ENCODE results near the gene AP2S1. TPM values are rescaled to one million over a fixed set of nuclear protein-coding genes. Genes with fewer than 3 reads are reported as not detected.

Gene AP2S1
- total RNA-seq, 4 donors from 2014 or later = 63.5 to 88.9 (median 74.5) TPM

DNA sequence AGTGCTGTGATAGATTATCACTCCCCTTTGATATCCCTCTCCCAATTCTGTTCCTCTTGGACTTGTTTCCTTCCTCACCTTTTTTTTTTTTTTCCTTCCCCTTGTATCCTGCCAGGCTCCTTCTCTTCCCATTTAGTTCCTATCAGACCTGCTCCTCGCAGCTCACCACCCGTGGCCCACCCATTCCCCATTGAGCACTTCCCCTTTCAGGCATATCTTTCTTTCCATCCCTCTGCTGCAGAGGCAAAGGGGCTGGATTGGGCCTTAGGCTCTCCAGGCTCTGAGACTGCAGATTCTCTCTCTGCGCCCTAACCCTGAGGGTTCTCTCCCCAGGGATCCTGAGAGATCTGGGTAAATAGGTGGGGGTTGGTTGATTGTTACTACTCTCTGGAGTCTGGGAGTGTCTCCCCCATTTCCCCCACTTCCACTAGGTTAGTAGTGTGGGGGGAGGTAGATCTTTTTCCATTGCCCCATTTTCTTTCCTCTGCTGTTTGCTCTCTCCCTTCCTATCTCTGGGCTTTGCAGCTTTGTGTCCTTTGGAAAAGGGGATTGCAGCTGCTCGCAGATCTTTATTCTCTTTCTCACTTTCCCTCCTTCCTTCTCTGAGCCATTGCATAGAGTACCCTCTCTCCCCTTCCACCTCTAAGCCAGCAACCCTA, 12.5 kb upstream of the AP2S1 start:
- Histone ChIP-seq H3K27ac (replicated peaks in 1 of 4) (peak overlapping the region; percentile 99 to 100 (median 100)), H3K27me3 (no peaks in the 10 kb centered on the region), H3K9me3 (no peaks in the 10 kb centered on the region), H3K4me3 (peak overlapping the region; percentile 92 to 95 (median 94)), H3K36me3 (no peaks in the 10 kb centered on the region), H3K4me1 (peaks cover 44 to 80% (median 76%) of the 10 kb centered on the region in 4 donors)
- DNase-seq (ENCODE audit: extremely low spot score) = no peak
- WGBS = 42% methylated on average over 4 of the region's 4 CpGs
- intact Hi-C loops (cut with DNase I) = loop anchor here (5.0 kb wide), 1 partner anchor 59 kb away; no protein-coding TSS in a partner anchor
- TF ChIP-seq, protein P1, sequence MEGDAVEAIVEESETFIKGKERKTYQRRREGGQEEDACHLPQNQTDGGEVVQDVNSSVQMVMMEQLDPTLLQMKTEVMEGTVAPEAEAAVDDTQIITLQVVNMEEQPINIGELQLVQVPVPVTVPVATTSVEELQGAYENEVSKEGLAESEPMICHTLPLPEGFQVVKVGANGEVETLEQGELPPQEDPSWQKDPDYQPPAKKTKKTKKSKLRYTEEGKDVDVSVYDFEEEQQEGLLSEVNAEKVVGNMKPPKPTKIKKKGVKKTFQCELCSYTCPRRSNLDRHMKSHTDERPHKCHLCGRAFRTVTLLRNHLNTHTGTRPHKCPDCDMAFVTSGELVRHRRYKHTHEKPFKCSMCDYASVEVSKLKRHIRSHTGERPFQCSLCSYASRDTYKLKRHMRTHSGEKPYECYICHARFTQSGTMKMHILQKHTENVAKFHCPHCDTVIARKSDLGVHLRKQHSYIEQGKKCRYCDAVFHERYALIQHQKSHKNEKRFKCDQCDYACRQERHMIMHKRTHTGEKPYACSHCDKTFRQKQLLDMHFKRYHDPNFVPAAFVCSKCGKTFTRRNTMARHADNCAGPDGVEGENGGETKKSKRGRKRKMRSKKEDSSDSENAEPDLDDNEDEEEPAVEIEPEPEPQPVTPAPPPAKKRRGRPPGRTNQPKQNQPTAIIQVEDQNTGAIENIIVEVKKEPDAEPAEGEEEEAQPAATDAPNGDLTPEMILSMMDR (IDR thresholded peaks at IDR 0.05) = no peak
- no peak for TF ChIP-seq POLR2AphosphoS5 (IDR thresholded peaks at IDR 0.05)
- TF ChIP-seq POLR2A (IDR thresholded peaks at IDR 0.05; ENCODE audit: low read depth) = no peak
- no peak for TF ChIP-seq EP300 (IDR thresholded peaks at IDR 0.05)

DNA sequence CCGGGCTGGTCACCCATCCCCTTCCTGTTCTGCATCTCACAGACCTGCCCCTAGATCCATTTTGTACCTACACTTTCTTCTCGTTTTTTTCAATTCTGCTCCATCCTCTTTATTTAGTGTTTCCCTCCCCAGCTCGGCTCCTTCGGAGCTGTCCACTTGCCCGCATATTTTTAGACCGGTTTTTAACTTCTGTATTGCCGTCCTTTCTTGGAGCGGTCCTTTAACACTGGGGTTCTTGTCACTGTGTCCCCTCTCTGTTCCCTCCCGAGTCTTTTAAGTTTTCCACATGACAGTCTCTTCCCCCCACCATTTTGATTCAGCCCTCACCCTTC, 11.8 kb upstream of the AP2S1 start:
- 12% methylated on average over 9 of the region's 9 CpGs for WGBS
- Histone ChIP-seq H3K36me3 (no peaks in the 10 kb centered on the region), H3K4me3 (peak overlapping the region; percentile 92 to 95 (median 94)), H3K9me3 (no peaks in the 10 kb centered on the region), H3K27me3 (no peaks in the 10 kb centered on the region), H3K27ac (replicated peaks in 1 of 4) (peak overlapping the region; percentile 99 to 100 (median 100)), H3K4me1 (peaks cover 44 to 74% (median 70%) of the 10 kb centered on the region in 4 donors)
- no peak for DNase-seq (ENCODE audit: extremely low spot score)
- intact Hi-C loops (cut with DNase I) = loop anchor here (5.0 kb wide), 1 partner anchor 60 kb away; no protein-coding TSS in a partner anchor
- TF ChIP-seq POLR2AphosphoS5 (IDR thresholded peaks at IDR 0.05) (no peak), EP300 (IDR thresholded peaks at IDR 0.05) (no peak), POLR2A (IDR thresholded peaks at IDR 0.05; ENCODE audit: low read depth) (no peak)
- TF ChIP-seq, protein P1 (IDR thresholded peaks at IDR 0.05) = no peak

DNA sequence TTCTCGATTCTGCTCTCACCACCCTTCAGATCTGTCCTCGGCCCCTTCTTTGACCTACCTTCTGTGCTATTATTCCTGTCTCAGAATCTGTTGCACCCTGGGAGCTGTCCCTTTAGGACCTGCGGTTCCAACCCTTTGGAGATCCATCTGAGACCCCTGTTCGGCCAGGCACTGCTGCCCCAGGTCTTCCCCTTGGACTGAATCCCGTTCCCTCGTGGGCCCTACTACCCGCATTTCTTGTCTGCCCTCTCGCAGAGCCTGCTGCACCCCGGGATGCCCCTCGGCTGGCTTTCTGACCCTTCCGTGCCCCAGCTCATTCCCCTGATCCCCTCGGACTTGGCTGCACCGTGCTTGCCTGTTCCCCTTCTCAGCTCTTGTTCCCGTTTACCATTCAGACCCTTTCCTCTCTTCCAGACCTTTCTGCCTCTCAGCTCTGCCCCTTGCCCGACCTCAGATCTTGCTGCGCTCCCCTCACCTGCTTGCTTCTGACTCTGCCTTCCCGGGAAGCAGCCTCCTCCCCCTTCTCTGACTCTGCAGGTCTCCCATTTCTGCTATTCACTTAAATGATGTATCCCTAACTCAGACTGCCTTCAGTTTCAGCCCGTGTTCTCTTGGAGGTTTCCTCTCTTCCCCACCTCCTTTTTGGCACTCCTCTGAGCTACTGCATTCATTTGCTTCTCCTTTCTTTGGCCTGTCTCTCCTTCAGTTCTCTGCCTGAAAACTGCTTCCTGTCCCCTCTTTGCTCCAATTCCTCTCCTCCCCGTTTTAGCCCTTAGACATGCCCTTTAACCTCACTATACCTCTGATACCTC, 11.3 kb upstream of the AP2S1 start:
- DNase-seq (ENCODE audit: extremely low spot score) = no peak
- peak overlapping the region; percentile 92 to 95 (median 94) for H3K4me3 ChIP-seq
- no peaks in the 10 kb centered on the region for H3K27me3 ChIP-seq
- H3K36me3 ChIP-seq = no peaks in the 10 kb centered on the region
- TF ChIP-seq, protein P1 (IDR thresholded peaks at IDR 0.05) = no peak
- TF ChIP-seq POLR2AphosphoS5 (IDR thresholded peaks at IDR 0.05) (no peak), POLR2A (IDR thresholded peaks at IDR 0.05; ENCODE audit: low read depth) (no peak), EP300 (IDR thresholded peaks at IDR 0.05) (no peak)
- H3K9me3 ChIP-seq = no peaks in the 10 kb centered on the region
- intact Hi-C loops (cut with DNase I) = loop anchor here (5.0 kb wide), 1 partner anchor 60 kb away; no protein-coding TSS in a partner anchor
- under 1% methylated on average over 19 of the region's 19 CpGs for WGBS
- peak overlapping the region; percentile 99 to 100 (median 100) for H3K27ac ChIP-seq (replicated peaks in 1 of 4)
- peaks cover 43 to 72% (median 67%) of the 10 kb centered on the region in 4 donors for H3K4me1 ChIP-seq

DNA sequence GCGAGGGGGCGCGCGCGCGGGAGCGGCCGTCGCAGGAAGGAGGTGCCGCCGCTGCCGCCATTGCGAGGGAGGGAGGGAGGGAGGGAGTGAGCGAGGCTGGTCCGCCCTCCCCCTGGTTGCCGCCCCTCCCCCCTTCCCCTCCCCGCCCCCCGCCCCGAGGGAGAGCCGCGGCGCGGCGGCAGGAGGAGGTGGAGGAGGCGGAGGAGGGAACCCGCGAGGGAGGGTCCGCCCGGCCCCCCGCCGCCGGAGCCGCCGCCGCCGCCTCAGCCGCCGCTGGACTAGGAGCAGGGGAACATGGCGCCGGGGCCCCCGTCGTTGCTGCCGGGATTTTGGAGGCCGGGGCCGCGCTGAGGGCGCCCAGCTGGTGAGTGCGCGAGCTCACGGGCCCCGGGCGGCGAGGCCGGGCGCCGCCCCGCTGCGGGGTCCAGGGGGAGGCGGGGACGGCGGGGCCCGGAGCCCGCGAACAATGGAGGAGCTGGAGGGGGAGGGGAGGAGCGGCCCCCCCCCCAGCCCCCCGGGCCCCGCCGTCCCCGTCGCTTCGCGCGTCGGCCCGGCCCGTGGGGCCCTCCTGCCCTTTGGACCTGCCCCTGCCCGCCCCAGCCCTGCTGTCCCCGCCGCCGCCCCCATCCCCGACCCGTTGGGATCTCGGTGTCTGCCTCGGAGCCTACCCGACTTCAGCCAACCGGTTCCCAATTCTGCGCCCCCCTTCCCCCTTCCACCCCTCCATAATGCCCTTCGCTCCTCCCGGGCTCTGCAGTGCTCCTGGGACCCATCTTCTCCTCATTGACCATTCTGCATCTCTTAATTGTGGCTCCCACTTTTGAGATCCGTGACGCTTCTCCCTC, 10.4 kb upstream of the AP2S1 start, which contains the start of gene ARHGAP35:
Gene ARHGAP35 (plus strand): TSS at position 152 of the 845 bp plus-strand sequence. CDS start 57,679 bp downstream, outside the sequence.
- Histone ChIP-seq H3K4me3 (peak within 1 kb of the TSS; percentile 92 to 95 (median 94)), H3K4me1 (peaks cover 41 to 71% (median 65%) of the 10 kb centered on the region in 4 donors), H3K36me3 (no peaks in the 10 kb centered on the region), H3K27ac (replicated peaks in 1 of 4) (peak within 1 kb of the TSS; percentile 99 to 100 (median 100)), H3K9me3 (no peaks in the 10 kb centered on the region), H3K27me3 (no peaks in the 10 kb centered on the region)
- no peak for DNase-seq (ENCODE audit: extremely low spot score)
- WGBS = 0% methylated on average over 8 of the region's 91 CpGs
- intact Hi-C loops (cut with DNase I) = loop anchor here (5.0 kb wide), 1 partner anchor 61 kb away; no protein-coding TSS in a partner anchor
- TF ChIP-seq POLR2A (IDR thresholded peaks at IDR 0.05; ENCODE audit: low read depth) = no peak
- no peak for TF ChIP-seq POLR2AphosphoS5 (IDR thresholded peaks at IDR 0.05)
- TF ChIP-seq EP300 (IDR thresholded peaks at IDR 0.05) = no peak
- TF ChIP-seq, protein P1 (IDR thresholded peaks at IDR 0.05) = no peak

Measured in esophagus muscularis mucosa (tissue), 4 donors.